ENCODE measurements around the gene ADCY5.
"Not testable (repeated sequence)": the region's sequence is repeated elsewhere in the genome, so short reads cannot be mapped to it uniquely, and the experiment has no call there.

ADCY5 gene

GRCh38 chr3:123448536-123449101, at the start of gene ADCY5:
ADCY5 (minus strand) TSS chr3:123449090; CDS start chr3:123448545, 545 bp downstream.
- H3K9ac ChIP-seq (ENCODE audit: low read depth, low read length) = no peak within 1 kb of the TSS

DNA sequence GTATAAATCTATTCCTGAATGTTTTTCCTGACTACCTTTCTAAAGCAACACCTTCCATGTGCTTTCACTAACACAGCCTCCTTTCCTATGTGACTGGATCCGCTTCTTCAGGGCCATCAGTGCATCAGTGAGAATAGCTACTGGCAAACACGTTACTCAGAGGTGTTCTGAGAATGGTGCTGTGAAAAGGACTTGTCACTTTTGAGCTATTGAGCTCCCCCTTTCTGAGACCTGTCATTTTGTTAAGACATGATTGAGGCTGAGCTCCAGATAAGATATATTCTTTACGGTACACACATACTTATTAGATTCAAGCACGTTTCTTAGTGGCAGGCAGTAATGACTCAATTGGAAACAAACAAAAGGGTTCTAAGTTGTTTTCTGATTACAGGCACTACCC, 45.0 kb upstream of the ADCY5 start:
- Histone ChIP-seq H3K4me1 (ENCODE audit: control insufficient read depth, insufficient read depth, low read length) (no peaks in the 10 kb centered on the region), H3K9me3 (ENCODE audit: control insufficient read depth, insufficient read depth, low read length) (no peaks in the 10 kb centered on the region), H3K4me3 (ENCODE audit: low read depth, low read length) (no peak overlapping the region), H3K9ac (ENCODE audit: low read depth, low read length) (no peak overlapping the region), H3K36me3 (ENCODE audit: control insufficient read depth, insufficient read depth, low read length) (no peaks in the 10 kb centered on the region), H3K27me3 (ENCODE audit: control insufficient read depth, insufficient read depth, low read length) (no peaks in the 10 kb centered on the region)

More at GRCh38 chr3:123448536-123449101, at the start of gene ADCY5:
- Histone ChIP-seq H3K4me1 (ENCODE audit: control insufficient read depth, insufficient read depth, low read length) (peaks cover 8% of the 10 kb centered on the region), H3K36me3 (ENCODE audit: control insufficient read depth, insufficient read depth, low read length) (no peaks in the 10 kb centered on the region), H3K4me3 (ENCODE audit: low read depth, low read length) (peak within 1 kb of the TSS; percentile 56), H3K9me3 (ENCODE audit: control insufficient read depth, insufficient read depth, low read length) (no peaks in the 10 kb centered on the region), H3K27me3 (ENCODE audit: control insufficient read depth, insufficient read depth, low read length) (peaks cover 42% of the 10 kb centered on the region)

DNA sequence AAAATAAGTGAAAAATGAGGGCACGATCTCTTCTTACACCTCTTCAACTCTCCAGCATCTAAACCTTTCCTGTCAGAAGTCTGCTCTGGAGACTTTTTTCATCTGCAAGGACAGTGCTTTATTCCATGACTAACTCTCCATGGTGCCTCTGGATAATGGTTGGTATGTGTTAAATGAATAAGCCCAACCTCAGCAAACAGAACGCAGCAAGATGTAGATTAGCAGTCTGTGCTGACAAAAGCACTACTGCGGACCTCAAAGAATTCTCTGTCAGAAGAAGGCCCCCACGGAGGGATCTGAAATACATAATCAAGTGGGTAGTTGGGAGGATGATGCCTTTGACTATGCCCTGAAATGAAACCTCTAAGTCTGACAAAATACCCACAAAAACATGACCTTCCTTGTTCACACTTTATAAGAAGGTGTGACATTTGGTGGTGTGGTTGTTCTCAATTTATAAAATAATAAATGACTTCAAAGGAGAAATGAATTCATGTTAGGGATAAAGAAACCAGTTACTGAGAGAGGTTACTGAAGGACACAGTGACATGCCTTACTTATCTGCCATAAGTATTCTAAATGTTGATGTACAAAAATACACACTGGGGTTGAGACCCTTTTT, 43.2 kb upstream of the ADCY5 start:
- Histone ChIP-seq H3K4me3 (ENCODE audit: low read depth, low read length) (no peak overlapping the region), H3K4me1 (ENCODE audit: control insufficient read depth, insufficient read depth, low read length) (no peaks in the 10 kb centered on the region), H3K36me3 (ENCODE audit: control insufficient read depth, insufficient read depth, low read length) (no peaks in the 10 kb centered on the region), H3K9ac (ENCODE audit: low read depth, low read length) (no peak overlapping the region), H3K9me3 (ENCODE audit: control insufficient read depth, insufficient read depth, low read length) (no peaks in the 10 kb centered on the region), H3K27me3 (ENCODE audit: control insufficient read depth, insufficient read depth, low read length) (no peaks in the 10 kb centered on the region)

DNA sequence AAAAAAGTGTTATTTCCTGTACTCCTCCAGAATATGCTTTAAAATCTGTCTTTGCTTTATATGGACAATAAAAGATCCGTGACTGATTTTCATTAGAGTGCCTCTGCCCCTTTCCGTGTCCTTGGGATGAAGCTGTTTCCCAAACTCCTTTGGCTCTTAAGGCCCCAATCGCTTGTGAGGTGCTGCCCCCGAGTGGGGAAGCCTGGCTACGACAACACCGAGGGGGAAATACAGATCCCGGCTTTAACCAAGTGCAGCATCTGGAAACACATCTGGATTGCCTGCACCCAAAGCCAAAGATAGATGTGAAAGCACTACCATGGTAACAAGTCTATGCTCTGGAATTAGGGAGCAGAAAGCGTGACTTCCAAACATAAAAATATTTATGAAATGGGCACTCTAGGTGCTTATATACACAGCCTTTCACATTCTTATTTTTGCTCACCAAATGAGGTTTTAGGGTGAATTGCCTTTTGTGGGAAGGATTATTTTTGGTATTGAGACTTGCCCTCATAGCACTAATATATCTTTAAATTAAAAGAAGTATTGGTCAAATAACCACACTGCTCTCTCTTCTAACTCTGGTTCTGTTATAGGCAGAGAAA, 40.6 kb upstream of the ADCY5 start:
- no peaks in the 10 kb centered on the region for H3K36me3 ChIP-seq (ENCODE audit: control insufficient read depth, insufficient read depth, low read length)
- no peak overlapping the region for H3K9ac ChIP-seq (ENCODE audit: low read depth, low read length)
- H3K4me1 ChIP-seq (ENCODE audit: control insufficient read depth, insufficient read depth, low read length) = no peaks in the 10 kb centered on the region
- H3K4me3 ChIP-seq (ENCODE audit: low read depth, low read length) = no peak overlapping the region
- H3K27me3 ChIP-seq (ENCODE audit: control insufficient read depth, insufficient read depth, low read length) = no peaks in the 10 kb centered on the region
- H3K9me3 ChIP-seq (ENCODE audit: control insufficient read depth, insufficient read depth, low read length) = no peaks in the 10 kb centered on the region

DNA sequence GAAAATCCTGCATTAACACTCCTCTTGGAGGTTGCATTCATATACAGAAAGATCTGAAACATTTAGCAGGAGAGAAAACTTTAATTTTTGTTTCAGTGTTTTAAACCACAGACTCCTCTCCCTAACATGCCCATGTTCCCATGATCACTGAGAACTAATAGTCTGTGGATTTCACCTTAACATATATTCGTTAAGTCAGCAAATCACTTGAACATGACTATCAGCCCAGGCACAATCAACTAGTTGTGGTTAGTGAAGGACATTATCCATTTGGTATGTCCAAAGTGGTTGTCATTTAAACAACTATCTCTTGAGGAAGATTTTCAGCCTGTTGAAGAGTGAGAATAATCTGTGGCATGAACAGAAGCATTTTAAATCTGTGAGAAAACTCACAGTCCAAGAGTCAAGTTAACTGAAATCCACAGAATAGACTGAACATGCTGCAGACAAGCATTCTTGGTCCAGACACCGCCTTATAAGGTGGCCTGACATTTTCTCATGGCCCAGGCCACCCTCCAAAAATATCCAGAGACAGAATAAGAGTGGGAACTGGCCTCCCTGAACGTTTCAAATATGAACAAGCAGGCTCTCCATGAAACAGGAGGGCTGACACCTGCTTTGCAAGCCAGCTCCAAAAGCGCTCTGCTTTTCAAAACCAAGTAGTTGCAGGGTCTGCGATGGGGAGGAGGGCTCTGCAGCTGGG, 39.9 kb upstream of the ADCY5 start:
- H3K9me3 ChIP-seq (ENCODE audit: control insufficient read depth, insufficient read depth, low read length) = no peaks in the 10 kb centered on the region
- H3K27me3 ChIP-seq (ENCODE audit: control insufficient read depth, insufficient read depth, low read length) = no peaks in the 10 kb centered on the region
- no peaks in the 10 kb centered on the region for H3K4me1 ChIP-seq (ENCODE audit: control insufficient read depth, insufficient read depth, low read length)
- no peaks in the 10 kb centered on the region for H3K36me3 ChIP-seq (ENCODE audit: control insufficient read depth, insufficient read depth, low read length)
- no peak overlapping the region for H3K4me3 ChIP-seq (ENCODE audit: low read depth, low read length)
- H3K9ac ChIP-seq (ENCODE audit: low read depth, low read length) = no peak overlapping the region

GRCh38 chr3:123487063-123487462, 38.2 kb upstream of the ADCY5 start:
- not testable (repeated sequence) for H3K36me3 ChIP-seq (ENCODE audit: control insufficient read depth, insufficient read depth, low read length); H3K9ac ChIP-seq (ENCODE audit: low read depth, low read length); H3K4me3 ChIP-seq (ENCODE audit: low read depth, low read length); H3K27me3 ChIP-seq (ENCODE audit: control insufficient read depth, insufficient read depth, low read length); H3K4me1 ChIP-seq (ENCODE audit: control insufficient read depth, insufficient read depth, low read length); H3K9me3 ChIP-seq (ENCODE audit: control insufficient read depth, insufficient read depth, low read length)

DNA sequence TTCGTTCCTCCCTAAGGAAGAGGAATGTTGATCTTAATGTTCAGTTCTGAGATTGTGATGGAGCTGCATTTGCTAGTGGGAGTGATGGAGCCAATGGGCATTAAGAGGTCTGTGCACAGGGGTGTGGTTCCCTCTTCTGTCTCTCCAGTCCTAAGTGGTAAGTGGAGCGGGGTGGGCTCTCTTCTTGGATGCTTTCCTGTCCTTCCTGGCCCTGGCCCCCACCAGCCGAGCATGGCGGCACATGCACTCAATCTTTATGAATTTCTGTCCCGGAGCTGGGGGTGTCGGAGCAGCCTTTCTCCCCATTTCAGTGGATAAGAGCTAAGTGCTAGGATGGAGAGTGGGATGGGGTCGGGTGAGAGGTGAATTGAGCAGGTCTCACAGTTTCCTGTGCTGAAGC, 37.6 kb upstream of the ADCY5 start:
- no peaks in the 10 kb centered on the region for H3K9me3 ChIP-seq (ENCODE audit: control insufficient read depth, insufficient read depth, low read length)
- no peaks in the 10 kb centered on the region for H3K36me3 ChIP-seq (ENCODE audit: control insufficient read depth, insufficient read depth, low read length)
- H3K27me3 ChIP-seq (ENCODE audit: control insufficient read depth, insufficient read depth, low read length) = no peaks in the 10 kb centered on the region
- H3K4me3 ChIP-seq (ENCODE audit: low read depth, low read length) = no peak overlapping the region
- H3K9ac ChIP-seq (ENCODE audit: low read depth, low read length) = no peak overlapping the region
- H3K4me1 ChIP-seq (ENCODE audit: control insufficient read depth, insufficient read depth, low read length) = no peaks in the 10 kb centered on the region

DNA sequence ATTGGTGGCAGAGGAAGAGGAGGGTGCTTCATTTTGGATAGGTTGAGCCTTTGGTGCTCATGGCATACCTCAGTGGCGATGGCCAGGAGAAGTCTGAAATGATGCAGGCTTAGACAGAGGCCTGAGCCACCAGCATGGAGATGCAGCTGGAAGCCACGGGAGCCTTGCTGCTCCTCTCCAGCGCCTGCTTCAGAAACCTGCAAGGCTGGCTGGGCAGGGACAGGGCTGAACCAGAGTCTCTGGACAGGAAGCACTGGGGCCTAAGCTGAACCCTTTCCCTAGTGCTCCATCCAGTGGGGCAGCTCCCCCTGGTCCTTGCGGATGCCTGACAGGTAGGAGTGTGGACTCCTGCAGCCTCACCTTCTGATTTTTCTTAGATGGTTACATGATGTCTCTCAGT, 36.7 kb upstream of the ADCY5 start:
- Histone ChIP-seq H3K9ac (ENCODE audit: low read depth, low read length) (no peak overlapping the region), H3K4me3 (ENCODE audit: low read depth, low read length) (no peak overlapping the region), H3K4me1 (ENCODE audit: control insufficient read depth, insufficient read depth, low read length) (no peaks in the 10 kb centered on the region), H3K27me3 (ENCODE audit: control insufficient read depth, insufficient read depth, low read length) (no peaks in the 10 kb centered on the region), H3K36me3 (ENCODE audit: control insufficient read depth, insufficient read depth, low read length) (no peaks in the 10 kb centered on the region), H3K9me3 (ENCODE audit: control insufficient read depth, insufficient read depth, low read length) (no peaks in the 10 kb centered on the region)

DNA sequence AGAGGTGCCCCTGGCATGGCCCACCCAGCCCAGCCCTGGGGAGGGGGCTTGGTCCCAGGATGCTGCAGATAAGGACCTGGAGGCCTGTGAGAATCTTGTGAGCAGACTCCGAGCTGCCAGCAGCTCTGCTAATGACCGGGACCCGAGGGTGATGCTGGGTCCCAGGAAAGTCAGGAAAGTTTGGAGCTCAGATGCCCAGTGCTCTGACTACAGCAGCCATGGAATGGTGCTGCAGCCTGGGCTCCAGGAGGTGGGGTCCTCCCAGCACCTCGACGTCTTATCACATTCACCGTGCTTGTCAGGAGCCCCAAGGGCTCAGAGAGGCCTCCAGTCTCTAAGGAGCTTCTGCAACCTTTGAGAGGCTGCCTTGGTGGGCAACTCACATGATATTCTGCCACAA, 34.3 kb upstream of the ADCY5 start:
- Histone ChIP-seq H3K4me1 (ENCODE audit: control insufficient read depth, insufficient read depth, low read length) (no peaks in the 10 kb centered on the region), H3K27me3 (ENCODE audit: control insufficient read depth, insufficient read depth, low read length) (no peaks in the 10 kb centered on the region), H3K36me3 (ENCODE audit: control insufficient read depth, insufficient read depth, low read length) (no peaks in the 10 kb centered on the region), H3K4me3 (ENCODE audit: low read depth, low read length) (no peak overlapping the region), H3K9ac (ENCODE audit: low read depth, low read length) (no peak overlapping the region), H3K9me3 (ENCODE audit: control insufficient read depth, insufficient read depth, low read length) (no peaks in the 10 kb centered on the region)

DNA sequence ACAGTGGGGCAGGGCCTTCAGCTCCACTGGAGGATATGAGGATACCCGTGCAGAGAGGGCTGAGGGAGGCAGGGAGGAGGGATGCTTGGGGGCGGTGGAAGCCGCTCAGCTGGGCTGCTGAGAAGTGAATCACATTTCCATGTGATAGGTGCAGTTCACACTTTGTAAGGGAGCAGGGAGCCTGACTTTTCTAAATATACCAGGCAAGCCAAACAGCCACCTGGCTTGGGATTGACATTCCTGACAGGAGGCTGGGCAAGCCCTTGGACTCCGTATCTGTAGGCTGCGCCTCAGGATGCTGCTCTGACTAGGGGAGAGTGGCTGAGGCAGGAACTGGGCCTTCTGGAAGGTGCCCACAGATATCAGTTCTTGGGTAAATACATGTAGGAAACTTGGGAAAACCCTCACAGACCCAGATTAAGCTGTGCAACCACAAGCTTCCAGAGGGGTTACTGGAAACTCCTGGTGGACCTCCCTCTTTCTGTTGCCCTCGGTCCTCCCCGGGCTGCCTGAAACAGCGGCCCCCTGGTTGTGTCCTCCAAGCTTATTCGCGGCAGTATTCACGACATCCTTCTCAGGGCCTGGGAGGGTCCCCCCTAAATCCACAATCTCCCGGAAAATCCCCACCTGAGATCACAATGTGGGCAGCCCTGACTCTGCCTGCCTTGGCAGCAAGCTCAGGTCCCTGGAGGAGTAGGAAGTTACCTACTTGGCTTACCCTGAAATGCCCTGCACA, 33.0 kb upstream of the ADCY5 start:
- Histone ChIP-seq H3K4me3 (ENCODE audit: low read depth, low read length) (no peak overlapping the region), H3K4me1 (ENCODE audit: control insufficient read depth, insufficient read depth, low read length) (no peaks in the 10 kb centered on the region), H3K9me3 (ENCODE audit: control insufficient read depth, insufficient read depth, low read length) (no peaks in the 10 kb centered on the region), H3K9ac (ENCODE audit: low read depth, low read length) (no peak overlapping the region), H3K27me3 (ENCODE audit: control insufficient read depth, insufficient read depth, low read length) (no peaks in the 10 kb centered on the region), H3K36me3 (ENCODE audit: control insufficient read depth, insufficient read depth, low read length) (no peaks in the 10 kb centered on the region)

GRCh38 chr3:123481071-123481470, 32.2 kb upstream of the ADCY5 start:
- no peaks in the 10 kb centered on the region for H3K9me3 ChIP-seq (ENCODE audit: control insufficient read depth, insufficient read depth, low read length)
- no peaks in the 10 kb centered on the region for H3K27me3 ChIP-seq (ENCODE audit: control insufficient read depth, insufficient read depth, low read length)
- H3K4me1 ChIP-seq (ENCODE audit: control insufficient read depth, insufficient read depth, low read length) = no peaks in the 10 kb centered on the region
- no peak overlapping the region for H3K4me3 ChIP-seq (ENCODE audit: low read depth, low read length)
- H3K36me3 ChIP-seq (ENCODE audit: control insufficient read depth, insufficient read depth, low read length) = no peaks in the 10 kb centered on the region
- no peak overlapping the region for H3K9ac ChIP-seq (ENCODE audit: low read depth, low read length)

Measured in iPS-15b (cell line).